Measurements from ENCODE around the gene SPATA16.
"Not testable (repeated sequence)": the region's sequence is repeated elsewhere in the genome, so short reads cannot be mapped to it uniquely, and the experiment has no call there.

Gene SPATA16

DNA sequence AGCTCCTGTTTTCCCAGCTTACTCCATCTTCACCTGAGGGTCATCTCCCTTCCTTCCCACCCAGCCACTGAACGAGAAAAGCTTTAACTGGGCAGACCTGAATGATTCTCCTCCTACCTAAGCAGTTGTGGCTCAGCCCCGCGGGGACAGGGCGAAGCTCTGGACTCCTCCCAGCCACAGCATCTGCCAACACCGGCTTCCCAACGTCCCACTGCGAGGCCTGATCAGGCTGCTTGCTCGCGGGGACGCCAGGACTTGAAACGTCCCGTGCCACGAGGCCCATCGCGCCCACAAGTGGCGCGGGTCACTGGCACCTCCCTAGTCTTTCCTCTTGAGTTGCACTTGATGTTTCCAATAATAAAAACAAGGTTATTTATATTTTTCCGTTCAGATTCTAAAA is at the start of gene SPATA16:
Gene SPATA16, minus strand, starts transcription at position 250 of the 400 bp plus-strand sequence. CDS start 23,504 bp downstream, outside the sequence.
- no peak for DNase-seq
- H3K27ac Mint-ChIP-seq: no peak within 1 kb of the TSS
- no peaks in the 10 kb centered on the region for H3K36me3 Mint-ChIP-seq
- CTCF ChIA-PET: no interaction called here
- no peaks in the 10 kb centered on the region for H3K27me3 Mint-ChIP-seq
- H3K9me3 Mint-ChIP-seq: no peaks in the 10 kb centered on the region
- H3K4me3 Mint-ChIP-seq: no peak within 1 kb of the TSS
- H3K4me1 Mint-ChIP-seq: no peaks in the 10 kb centered on the region

DNA sequence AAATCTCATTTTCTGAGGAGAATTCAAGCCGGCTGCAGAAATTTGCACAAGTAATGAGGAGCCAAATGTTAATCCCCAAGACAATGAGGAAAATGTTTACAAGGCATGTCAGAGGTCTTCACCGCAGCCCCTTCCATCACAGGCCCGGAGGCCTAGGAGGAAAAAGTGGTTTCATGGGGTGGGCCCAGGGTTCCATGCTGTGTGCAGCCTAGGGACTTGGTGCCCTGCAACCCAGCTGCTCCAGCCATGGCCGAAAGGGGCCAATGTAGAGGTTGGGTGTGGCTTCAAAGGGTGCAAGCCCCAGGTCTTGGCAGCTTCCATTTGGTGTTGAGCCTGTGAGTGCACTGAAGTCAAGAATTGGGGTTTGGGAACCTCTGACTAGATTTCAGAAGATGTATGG is 42.0 kb upstream of the SPATA16 start:
- H3K27ac Mint-ChIP-seq, CTCF ChIA-PET, H3K9me3 Mint-ChIP-seq, H3K36me3 Mint-ChIP-seq, H3K4me3 Mint-ChIP-seq, H3K4me1 Mint-ChIP-seq, H3K27me3 Mint-ChIP-seq, DNase-seq: not testable (repeated sequence)

DNA sequence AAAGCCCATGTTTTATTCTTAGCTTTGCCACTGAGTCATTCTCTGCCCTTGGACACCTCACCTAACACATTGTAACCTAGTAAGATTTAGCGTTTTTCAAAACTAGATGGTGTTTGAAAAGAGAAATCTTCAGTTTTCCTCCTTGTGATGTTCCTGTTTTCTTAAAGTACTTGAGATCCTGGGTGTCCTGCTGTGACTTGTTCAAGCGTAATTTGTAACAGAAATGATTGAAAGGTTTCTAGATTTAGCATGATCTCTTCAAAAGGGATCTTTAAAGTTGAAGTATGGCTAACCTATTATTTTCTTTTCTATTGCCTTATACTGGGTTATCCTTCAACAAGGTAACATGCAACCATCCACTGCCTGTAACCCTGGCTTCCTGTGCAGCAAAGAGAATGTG is 32.6 kb upstream of the SPATA16 start:
- Mint-ChIP-seq H3K27me3 (no peaks in the 10 kb centered on the region), H3K9me3 (no peaks in the 10 kb centered on the region), H3K36me3 (no peaks in the 10 kb centered on the region)

GRCh38 chr3:173159139-173159538 is 18.1 kb upstream of the SPATA16 start:
- H3K36me3 Mint-ChIP-seq, H3K27me3 Mint-ChIP-seq, H3K27ac Mint-ChIP-seq, H3K4me1 Mint-ChIP-seq, DNase-seq, H3K9me3 Mint-ChIP-seq, CTCF ChIA-PET, H3K4me3 Mint-ChIP-seq: not testable (repeated sequence)

More for the DNA sequence above, 32.6 kb upstream of the SPATA16 start:
- H3K4me1 Mint-ChIP-seq: no peaks in the 10 kb centered on the region
- CTCF ChIA-PET: no interaction called here
- H3K4me3 Mint-ChIP-seq: no peak overlapping the region
- no peak for DNase-seq
- no peak overlapping the region for H3K27ac Mint-ChIP-seq

DNA sequence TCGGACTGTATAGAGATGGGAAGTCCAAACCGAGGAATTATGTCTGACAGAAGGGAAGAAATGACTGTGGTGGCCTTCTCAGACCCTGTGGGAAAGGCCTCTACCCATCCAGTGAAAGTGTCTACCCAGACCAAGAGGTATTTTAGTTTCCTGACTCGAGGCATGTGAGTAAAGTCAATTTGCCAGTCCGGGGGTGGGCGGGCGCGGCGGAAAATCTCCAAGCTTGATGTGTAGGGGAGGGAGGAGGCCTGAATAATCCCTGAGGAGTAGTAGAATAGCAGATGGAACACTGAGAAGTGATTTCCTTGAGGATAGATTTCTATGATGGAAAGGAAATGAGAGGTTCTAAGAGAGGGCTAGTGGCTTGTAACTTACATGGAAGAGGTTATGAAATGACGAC is 15.5 kb upstream of the SPATA16 start:
- DNase-seq, H3K36me3 Mint-ChIP-seq, H3K4me1 Mint-ChIP-seq, H3K9me3 Mint-ChIP-seq, H3K4me3 Mint-ChIP-seq, H3K27me3 Mint-ChIP-seq, H3K27ac Mint-ChIP-seq, CTCF ChIA-PET: not testable (repeated sequence)

DNA sequence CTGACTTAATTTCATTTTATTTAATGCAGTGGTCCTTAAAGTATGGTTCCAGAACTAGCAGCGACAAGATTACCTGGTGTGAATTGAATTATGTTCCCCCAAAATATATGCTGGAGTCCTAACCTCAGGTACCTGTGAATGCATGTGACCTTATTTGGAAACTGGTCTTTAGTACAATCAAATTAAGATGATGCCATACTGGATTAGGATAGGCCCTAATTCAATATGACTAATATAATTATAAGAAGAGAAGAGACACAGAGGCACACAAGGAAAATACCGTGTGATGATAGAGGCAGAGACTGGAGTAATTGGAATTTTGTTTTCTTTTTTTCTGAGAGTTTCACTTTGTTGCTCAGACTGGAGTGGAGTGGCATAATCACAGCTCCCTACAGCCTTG is 12.6 kb upstream of the SPATA16 start:
- no peaks in the 10 kb centered on the region for H3K4me1 Mint-ChIP-seq
- no peaks in the 10 kb centered on the region for H3K36me3 Mint-ChIP-seq
- no peaks in the 10 kb centered on the region for H3K27me3 Mint-ChIP-seq
- no peak for DNase-seq
- H3K27ac Mint-ChIP-seq: no peak overlapping the region
- CTCF ChIA-PET: no interaction called here
- H3K9me3 Mint-ChIP-seq: no peaks in the 10 kb centered on the region
- H3K4me3 Mint-ChIP-seq: no peak overlapping the region

GRCh38 chr3:173139420-173139819 is 1.6 kb downstream of the SPATA16 start:
- H3K27ac Mint-ChIP-seq: no peak overlapping the region
- CTCF ChIA-PET: no interaction called here
- no peaks in the 10 kb centered on the region for H3K9me3 Mint-ChIP-seq
- H3K36me3 Mint-ChIP-seq: no peaks in the 10 kb centered on the region
- H3K4me3 Mint-ChIP-seq: no peak overlapping the region
- no peaks in the 10 kb centered on the region for H3K27me3 Mint-ChIP-seq
- no peak for DNase-seq
- no peaks in the 10 kb centered on the region for H3K4me1 Mint-ChIP-seq

GRCh38 chr3:173138026-173138425 is 3.0 kb downstream of the SPATA16 start:
- no peak for DNase-seq
- CTCF ChIA-PET: no interaction called here
- Mint-ChIP-seq H3K27ac (no peak overlapping the region), H3K36me3 (no peaks in the 10 kb centered on the region), H3K4me3 (no peak overlapping the region), H3K4me1 (no peaks in the 10 kb centered on the region), H3K9me3 (no peaks in the 10 kb centered on the region), H3K27me3 (no peaks in the 10 kb centered on the region)

- CTCF ChIA-PET: no interaction called here
- H3K27me3 Mint-ChIP-seq: no peaks in the 10 kb centered on the region
- no peaks in the 10 kb centered on the region for H3K4me1 Mint-ChIP-seq
- DNase-seq: no peak
- no peak overlapping the region for H3K27ac Mint-ChIP-seq
- no peak overlapping the region for H3K4me3 Mint-ChIP-seq
- no peaks in the 10 kb centered on the region for H3K36me3 Mint-ChIP-seq
- H3K9me3 Mint-ChIP-seq: no peaks in the 10 kb centered on the region
Measured at GRCh38 chr3:173135059-173135458, 6.0 kb downstream of the SPATA16 start.

- Mint-ChIP-seq H3K27ac (no peak overlapping the region), H3K4me3 (no peak overlapping the region), H3K9me3 (no peaks in the 10 kb centered on the region), H3K36me3 (no peaks in the 10 kb centered on the region), H3K27me3 (no peaks in the 10 kb centered on the region), H3K4me1 (no peaks in the 10 kb centered on the region)
- CTCF ChIA-PET: no interaction called here
- no peak for DNase-seq
Measured at GRCh38 chr3:173128633-173129032, 12.4 kb downstream of the SPATA16 start.

DNA sequence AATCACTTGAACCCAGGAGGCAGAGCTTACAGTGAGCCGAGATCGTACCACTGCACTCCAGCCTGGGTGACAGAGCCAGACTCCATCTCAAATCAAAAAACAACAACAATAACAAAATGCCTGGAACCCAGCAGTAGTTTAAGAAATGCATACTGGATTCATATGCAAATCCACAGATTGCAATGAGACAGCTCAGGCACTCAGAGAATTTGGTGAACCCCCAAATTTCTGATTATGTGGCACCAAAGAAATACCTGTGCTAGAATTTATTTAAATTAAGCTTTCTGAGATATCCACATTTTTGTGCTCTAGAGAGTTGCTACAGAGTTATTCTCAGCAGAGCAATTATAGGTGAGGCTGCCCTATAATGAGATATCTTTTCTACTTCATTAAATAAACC is 29.7 kb downstream of the SPATA16 start:
- DNase-seq: no peak
- Mint-ChIP-seq H3K27ac (no peak overlapping the region), H3K4me1 (no peaks in the 10 kb centered on the region), H3K9me3 (peaks cover 2% of the 10 kb centered on the region), H3K27me3 (no peaks in the 10 kb centered on the region), H3K36me3 (no peaks in the 10 kb centered on the region), H3K4me3 (no peak overlapping the region)
- CTCF ChIA-PET: no interaction called here

DNA sequence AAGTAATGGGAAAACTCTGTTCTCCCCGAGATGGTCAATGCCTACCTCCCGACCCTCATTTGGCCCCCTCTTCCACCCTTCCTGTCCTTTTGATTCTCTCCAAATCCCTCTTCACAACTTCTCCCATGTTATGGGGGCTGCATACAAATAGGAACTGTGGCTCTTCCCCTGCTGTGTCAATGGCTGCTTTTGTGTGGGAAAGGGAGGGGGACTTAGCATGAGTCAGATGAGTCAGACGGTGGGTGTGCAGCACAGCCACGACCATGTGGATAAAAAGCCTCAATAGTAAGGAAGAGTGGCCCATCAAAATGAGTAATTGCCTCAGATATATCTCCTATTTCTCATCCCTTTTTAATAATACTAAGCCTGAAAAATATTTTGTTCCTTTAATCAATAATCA is 31.9 kb downstream of the SPATA16 start:
- no peaks in the 10 kb centered on the region for H3K36me3 Mint-ChIP-seq
- no peak overlapping the region for H3K4me3 Mint-ChIP-seq
- no peak for DNase-seq
- H3K27me3 Mint-ChIP-seq: no peaks in the 10 kb centered on the region
- CTCF ChIA-PET: no interaction called here
- H3K27ac Mint-ChIP-seq: no peak overlapping the region
- peaks cover 4% of the 10 kb centered on the region for H3K9me3 Mint-ChIP-seq
- no peaks in the 10 kb centered on the region for H3K4me1 Mint-ChIP-seq

GRCh38 chr3:173103469-173103868 is 37.6 kb downstream of the SPATA16 start:
- no peak for DNase-seq
- Mint-ChIP-seq H3K36me3 (no peaks in the 10 kb centered on the region), H3K27me3 (no peaks in the 10 kb centered on the region), H3K27ac (no peak overlapping the region), H3K4me1 (no peaks in the 10 kb centered on the region), H3K4me3 (no peak overlapping the region), H3K9me3 (peaks cover 3% of the 10 kb centered on the region)
- CTCF ChIA-PET: no interaction called here

GRCh38 chr3:173098959-173099358 is 42.1 kb downstream of the SPATA16 start:
- no peaks in the 10 kb centered on the region for H3K27me3 Mint-ChIP-seq
- CTCF ChIA-PET: no interaction called here

DNA sequence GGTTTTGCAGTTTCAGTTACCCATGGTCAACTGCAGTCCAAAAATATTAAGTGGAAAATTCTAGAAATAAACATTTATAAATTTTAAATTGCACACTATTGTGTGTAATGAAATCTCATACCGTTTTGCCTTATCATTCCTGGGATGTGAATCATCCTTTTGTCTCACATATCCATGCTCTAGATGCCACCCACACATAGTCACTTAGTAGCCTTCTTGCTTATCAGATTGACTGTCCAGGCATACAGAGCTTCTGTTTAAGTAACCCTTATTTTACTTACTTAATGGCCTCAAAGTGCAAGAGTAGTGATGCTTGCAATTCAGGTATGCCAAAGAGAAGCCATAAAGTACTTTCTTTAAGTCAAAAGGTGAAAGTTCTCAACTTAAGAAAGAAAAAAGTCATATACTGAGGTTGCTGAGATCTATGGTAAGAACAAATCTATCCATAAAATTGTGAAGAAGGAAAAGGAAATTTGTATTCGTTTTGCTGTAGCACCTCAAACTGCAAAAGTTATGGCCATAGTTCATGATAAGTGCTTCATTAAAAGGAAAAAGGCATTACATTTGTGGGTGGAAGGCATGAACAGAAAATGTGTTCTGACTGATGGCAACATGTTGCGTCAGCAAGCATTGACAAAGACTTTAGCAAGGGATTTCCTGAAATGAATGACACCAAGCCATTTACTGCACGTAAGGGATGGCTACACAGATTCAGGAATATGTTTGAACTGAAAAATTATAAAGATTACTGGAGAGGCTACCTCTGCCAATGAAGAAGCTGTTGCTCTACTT is 43.8 kb downstream of the SPATA16 start:
- H3K27ac Mint-ChIP-seq: no peak overlapping the region
- H3K4me1 Mint-ChIP-seq: no peaks in the 10 kb centered on the region
- CTCF ChIA-PET: no interaction called here
- no peaks in the 10 kb centered on the region for H3K27me3 Mint-ChIP-seq
- DNase-seq: no peak
- H3K36me3 Mint-ChIP-seq: no peaks in the 10 kb centered on the region
- H3K9me3 Mint-ChIP-seq: peaks cover 1% of the 10 kb centered on the region
- no peak overlapping the region for H3K4me3 Mint-ChIP-seq

More at GRCh38 chr3:173098959-173099358, 42.1 kb downstream of the SPATA16 start:
- Mint-ChIP-seq H3K4me1 (no peaks in the 10 kb centered on the region), H3K9me3 (peaks cover 1% of the 10 kb centered on the region), H3K4me3 (no peak overlapping the region), H3K27ac (no peak overlapping the region), H3K36me3 (no peaks in the 10 kb centered on the region)
- no peak for DNase-seq

DNA sequence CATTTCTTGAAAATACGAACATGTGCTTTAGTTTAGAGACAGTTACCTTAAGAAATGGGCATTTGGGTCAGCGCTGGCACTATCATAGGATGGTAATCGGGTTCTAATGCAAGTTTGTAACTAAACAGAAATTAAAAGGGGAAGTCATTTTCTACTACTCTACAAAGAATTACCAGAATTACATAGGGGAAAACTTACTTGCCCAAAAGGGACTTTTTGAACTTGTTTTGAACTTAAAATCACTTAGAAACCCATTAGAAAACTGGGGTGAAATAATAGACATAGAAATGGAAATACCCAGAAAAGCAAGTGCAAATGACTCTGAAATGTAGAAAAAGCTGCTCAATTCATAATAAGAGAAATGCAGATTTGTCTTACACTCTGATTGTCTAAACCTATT is 44.9 kb downstream of the SPATA16 start:
- H3K27me3 Mint-ChIP-seq: no peaks in the 10 kb centered on the region
- H3K4me1 Mint-ChIP-seq: no peaks in the 10 kb centered on the region
- peaks cover 1% of the 10 kb centered on the region for H3K9me3 Mint-ChIP-seq
- no peak overlapping the region for H3K27ac Mint-ChIP-seq
- no peak overlapping the region for H3K4me3 Mint-ChIP-seq
- no peaks in the 10 kb centered on the region for H3K36me3 Mint-ChIP-seq
- no peak for DNase-seq
- CTCF ChIA-PET: no interaction called here
